HG03039 (cell line): ENCODE results near the gene ALG3.

Experiments used
- ATAC-seq: cut with Tn5 transposase; IDR thresholded peaks from one replicate; pipeline ENCODE4 v1.9.1; 2021; ENCODE audit warnings: mild to moderate bottlenecking, moderate library complexity; ENCODE audit not compliant: unreplicated experiment

ALG3 gene

DNA sequence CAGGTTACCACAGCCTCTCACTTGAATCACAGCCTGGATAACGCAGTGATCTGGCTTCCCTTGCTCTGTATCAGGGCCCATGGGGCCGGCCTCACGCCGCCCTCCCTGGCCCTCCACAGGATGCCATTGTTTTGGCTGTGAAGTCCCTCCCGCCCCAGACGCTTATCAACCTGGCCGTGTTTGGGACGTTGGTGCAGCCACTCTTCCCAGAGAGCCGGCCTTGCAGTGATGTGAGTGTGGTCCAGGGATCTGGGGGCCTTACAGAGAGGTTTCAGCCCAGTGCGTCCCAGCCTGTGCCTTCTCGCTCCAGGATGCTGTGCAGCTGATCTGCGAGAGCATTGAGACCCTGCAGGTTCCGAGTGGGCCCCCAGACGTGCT is 12.7 kb downstream of the ALG3 start:
- ATAC-seq = no peak

DNA sequence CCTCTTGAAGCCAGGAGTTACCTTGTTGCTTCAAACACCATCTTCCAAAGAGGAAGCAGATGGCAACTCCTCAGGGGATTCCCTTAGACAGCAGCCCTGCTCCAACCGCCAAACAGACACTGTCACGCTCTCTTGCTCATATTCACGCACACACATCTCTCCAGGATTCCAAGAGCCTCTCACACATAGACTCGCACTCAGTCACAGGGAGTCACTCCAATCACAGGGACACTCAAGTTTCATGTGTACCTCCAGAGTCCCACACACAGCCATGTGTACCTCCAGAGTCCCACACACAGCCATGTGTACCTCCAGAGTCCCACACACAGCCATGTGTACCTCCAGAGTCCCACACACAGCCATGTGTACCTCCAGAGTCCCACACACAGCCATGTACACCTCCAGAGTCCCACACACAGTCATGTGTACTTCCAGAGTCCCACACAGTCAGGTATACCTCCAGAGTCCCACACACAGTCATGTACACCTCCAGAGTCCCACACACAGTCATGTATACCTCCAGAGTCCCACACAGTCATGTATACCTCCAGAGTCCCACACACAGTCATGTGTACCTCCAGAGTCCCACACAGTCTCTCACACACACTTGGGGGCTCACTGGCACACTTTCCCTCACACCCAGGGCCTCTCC is 13.3 kb downstream of the ALG3 start:
- ATAC-seq = no peak

DNA sequence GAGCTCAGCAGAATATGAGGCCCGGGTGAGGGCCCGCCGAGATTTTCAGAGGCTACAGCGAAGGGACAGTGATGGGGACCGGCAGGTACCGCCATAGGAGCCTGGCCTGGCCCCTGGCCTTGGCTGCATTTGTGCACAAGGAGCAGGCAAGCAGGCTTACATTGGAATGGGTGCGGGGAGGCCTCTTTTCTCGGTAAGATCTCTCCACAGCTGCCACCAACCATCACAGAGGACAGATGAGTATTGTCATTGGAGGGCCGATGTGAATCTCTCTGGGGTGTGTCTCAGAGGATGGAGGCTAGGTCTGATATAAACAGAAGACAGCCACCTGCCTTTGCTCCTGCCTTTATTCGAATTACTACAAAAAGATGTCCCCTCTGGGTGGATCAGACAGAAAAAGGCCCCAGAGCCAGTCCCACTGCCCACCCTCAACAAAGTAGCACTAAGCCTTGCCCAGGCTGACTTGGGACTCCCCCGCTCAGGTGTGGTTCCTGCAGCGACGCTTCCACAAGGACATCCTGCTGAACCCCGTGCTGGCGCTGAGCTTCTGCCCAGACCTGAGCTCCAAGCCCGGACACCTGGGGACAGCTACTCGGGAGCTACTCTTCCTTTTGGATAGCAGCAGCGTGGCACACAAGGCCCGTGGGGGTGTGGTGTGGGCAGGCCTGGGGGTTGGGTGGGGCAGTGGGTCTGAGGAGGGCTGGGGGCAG is 13.9 kb downstream of the ALG3 start:
- ATAC-seq = no peak

DNA sequence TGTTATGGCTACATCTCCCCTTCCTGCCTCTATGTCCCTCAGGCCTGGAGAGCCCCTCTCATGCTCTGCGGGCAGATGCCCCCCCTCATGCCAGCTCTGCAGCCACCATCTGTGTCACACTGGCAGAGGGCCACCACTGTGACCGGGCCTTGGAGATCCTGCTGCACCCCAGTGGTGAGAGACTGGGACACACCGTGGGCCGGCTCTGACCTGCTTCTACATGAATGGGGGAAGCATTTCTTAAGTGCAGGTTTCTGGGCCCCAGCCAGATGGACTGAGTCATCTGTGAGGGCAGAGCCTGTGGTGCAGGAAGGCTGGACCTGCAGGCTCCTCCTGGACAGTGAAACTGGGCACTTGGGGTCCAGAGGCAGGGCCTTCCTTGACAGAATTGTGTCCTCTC is 14.5 kb downstream of the ALG3 start:
- ATAC-seq = no peak

DNA sequence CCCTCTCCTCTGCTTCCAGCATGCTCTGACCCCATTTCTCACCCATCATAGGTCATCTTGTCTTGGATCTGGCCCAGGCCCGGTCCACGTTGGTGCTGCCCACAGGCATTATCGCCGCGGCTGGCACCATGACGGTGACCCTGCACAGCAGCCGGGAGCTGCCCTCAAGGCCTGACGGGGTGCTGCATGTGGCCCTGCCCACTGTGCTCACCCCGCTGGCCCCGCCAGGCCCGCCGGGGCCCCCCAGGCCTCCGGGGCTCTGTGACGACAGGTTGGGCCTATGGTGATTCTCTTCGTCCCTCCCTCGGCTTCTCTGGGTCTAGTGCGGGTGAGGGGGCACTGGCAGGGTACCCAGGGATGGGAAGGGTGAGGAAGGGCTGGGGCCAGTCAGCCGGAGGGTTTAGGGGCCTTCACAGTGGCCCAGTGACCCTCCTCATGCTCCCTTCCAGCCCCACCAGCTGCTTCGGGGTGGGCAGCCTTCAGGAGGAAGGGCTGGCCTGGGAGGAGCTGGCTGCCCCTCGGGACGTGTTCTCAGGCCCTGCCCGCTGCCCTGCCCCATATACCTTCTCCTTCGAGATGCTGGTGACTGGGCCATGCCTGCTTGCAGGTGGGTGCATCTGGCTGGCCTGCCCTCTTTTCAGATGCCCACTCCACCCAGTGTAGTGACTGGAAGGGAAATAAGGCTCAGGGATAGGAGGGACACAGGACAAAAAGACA is 15.5 kb downstream of the ALG3 start:
- ATAC-seq = no peak

DNA sequence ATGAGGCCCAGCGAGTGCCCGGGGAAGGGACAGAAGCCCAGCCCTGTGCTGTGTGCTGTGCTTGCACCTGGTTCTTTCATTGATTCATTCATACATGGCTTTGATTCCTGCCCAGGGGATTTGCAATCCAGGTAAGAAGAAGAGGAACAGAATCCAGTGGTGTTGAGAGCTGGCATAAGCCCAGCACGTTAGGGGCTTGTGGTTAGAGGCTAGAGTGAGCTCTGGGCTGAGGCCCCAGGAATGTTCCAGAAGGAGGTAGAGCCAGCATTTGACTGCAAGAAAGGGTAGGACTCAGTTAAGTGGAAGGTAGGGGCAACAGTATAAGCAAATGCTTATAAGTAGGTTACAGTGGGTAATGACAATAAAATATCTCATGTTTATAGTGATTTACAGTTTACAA is 17.1 kb downstream of the ALG3 start:
- ATAC-seq = no peak

DNA sequence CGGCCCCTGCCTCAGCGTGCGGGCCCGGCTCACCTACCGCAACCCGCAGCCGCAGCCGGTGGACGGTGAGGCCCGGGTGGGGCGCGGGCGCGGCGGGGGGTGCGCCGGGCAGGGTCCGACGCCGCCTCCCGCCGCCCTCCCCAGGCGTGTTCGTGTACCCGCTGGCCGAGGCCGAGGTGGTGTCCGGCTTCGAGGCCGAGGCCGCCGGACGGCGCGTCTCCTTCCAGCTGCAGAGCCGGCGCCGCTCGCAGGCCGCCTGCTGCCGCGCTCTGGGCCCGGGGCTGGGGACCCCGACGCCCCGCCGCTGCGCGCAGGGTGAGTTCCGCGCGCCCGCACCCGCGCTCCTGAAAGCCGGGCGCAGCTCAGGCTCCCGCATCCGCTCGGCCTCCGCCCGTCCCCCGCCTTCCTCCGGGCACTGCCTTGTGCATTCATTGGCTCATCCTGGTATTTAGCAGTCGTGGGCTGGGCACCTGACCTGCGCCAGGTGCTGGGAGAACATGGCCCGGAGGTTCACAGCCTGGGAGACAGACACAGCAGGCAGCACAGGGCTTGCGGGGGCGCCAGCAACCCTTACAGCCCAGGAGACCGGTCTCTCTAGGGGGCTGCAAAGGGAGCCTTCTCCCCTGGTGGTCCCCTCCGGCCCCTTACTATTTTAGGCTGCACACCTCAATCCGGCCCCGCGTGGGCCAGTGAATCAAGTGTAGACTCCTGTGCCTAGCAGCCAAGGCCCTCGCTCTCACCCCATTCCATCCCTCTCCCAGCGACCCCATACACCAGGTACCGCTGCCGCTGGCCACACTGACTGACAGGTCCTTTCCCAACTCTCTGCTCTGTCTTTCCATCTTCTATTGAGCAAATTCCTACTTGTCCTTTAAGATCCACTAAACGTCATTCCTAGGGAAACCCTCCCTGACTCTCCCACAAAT is 17.9 kb downstream of the ALG3 start:
- no peak for ATAC-seq

DNA sequence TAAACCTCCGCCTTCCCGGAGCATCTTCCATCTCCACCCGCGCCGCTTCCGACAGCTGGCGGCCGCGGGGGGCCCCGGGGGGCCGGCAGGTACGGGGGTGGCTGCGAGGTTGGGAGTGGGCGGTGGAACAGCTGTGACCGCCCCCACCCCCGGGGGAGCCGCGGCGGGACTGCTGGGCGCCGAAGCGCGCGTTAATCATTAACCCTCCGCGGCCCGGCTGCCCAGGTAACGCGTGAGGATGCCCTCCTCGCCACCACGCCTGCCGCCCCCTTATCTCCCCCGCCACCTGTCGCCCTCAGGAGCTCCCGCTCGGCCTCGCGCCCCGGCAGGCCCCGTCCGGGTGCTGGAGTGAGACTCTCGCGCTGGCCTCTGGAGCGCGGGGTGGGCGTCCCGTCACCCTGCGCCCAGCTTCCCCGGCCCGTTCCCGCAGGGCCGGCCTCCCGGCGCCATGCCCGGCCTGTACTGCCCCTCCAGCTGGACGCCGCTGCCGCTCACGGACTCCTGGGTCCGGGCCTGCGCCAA is 18.6 kb downstream of the ALG3 start:
- no peak for ATAC-seq

DNA sequence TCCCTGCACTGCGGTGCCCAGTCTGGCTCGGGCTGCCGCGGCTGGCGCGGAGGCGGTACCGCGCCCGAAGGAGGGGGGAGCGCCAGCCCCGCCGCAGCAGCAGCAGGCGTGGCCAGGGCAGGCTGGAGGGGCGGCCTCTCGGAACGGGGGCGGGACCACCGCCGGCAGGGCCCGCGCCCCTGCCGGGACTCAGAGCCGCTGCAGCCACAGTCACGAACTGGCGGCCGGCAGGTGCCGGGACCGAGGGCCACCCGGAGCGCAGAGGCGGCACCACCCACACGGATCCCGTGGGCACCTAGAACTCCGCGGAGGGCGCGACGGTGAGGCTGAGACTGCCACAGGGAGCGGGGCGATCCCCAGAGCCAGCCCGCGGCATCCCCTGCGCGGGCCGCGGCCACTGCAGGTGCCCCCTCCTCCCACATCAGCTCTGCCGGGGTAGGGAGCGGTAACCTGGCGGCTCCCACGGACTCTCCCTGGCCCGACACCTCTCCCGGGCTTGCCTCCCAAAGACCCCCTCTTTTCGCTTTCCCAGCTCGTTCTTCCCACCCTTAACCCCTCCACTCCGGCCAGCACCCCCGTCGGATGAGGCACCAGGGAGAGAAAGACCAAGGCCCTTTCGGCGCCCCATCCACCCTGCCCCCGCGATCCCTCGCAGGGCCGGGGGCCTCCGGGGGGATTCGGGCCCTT is 19.2 kb downstream of the ALG3 start, which contains the start of gene VWA5B2:
Gene VWA5B2, plus strand, starts transcription at position 192 of the 687 bp plus-strand sequence. CDS start 944 bp downstream, outside the sequence.
- no peak for ATAC-seq

DNA sequence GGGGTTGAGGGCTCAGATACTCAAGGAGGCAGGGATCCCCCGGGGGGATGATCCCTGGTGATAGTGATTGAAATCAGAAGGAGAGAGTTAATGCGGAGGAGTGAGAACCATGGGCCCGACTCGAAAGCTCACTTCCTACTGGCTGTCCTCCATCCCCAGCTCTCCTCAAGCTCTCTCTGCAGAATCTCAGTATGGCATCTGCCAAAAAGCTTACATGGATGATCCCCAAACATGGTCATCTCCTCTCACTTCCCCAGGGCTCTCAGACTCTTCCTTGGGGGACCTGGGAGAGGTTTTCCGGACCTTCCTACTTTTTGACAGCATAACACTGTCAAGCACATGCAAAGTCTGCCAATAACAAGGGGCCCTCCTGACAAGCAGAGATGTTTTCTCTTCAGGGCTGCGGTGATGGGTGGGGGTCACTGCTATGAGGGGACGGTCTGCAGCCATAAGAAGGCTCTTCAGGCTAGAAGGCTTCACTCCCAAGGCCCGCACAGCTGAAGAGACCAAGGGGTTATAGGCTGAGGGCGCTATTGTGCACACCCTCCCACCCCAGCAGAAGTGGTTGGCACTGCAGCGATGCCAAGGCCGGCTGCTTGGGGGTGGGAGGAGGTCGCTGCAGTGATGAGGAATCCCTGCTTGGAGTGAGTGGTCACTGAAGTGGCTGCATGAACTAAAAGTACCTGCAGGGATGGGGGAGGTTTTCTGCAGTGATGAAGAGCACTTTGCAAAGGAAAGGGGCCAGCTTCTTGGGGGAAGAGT is 20.2 kb downstream of the ALG3 start:
- ATAC-seq = no peak

DNA sequence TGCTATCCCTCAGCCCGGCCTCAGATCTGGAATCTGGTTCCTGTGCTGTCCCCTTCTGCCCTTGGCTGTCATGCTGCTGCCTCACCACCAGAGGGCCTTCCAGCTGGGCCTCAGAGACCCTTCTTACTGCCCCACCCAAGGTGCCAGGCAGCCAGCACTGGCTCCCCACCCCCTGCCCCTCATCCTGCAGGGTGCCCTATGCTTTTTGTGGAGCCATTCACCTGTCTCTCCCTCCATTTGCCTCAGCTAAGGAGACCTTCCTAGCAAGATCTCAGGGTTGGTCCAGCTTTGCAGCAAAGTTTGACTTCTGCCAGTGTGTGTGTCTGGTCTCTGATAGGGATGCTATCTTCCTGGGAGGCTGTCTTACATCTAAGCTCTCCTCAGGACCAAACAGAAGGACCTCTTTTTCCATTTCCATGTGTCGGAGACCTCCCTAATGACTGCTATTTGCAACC is 21.3 kb downstream of the ALG3 start:
- ATAC-seq = no peak

DNA sequence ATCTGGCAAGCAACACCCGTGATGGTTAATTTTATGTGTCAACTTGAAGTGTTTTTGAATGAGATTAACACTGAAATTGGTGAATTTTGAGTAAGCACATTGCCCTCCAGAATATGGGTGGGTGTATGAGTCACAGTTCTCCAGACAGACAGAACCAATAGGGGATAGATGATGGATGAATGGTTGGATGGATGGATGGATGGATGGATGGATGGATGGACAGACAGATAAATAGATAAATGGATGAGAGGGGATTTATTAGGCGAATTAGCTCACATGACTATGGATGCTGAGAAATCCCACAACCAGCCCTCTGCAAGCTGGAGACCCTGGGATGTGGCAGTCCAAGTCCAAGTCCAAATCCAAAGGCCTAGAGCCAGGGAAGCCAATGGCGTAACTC is 24.8 kb downstream of the ALG3 start:
- no peak for ATAC-seq

DNA sequence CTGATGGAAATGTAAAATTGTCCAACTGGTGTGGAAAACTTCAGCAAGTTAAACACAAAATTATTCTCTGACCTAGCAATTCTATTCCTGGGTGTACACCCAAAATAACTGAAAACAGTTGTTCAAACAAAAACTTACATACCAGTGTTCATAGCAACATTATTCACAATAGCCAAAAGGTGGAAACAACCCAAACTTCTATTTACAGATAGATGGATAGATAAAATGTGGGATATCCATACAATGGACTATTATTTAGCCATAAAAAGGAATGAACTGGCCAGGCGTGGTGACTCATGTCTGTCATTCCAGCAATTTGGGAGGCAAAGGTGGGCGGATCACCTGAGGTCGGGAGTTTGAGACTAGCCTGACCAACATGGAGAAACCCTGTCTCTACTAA is 26.2 kb downstream of the ALG3 start:
- no peak for ATAC-seq

DNA sequence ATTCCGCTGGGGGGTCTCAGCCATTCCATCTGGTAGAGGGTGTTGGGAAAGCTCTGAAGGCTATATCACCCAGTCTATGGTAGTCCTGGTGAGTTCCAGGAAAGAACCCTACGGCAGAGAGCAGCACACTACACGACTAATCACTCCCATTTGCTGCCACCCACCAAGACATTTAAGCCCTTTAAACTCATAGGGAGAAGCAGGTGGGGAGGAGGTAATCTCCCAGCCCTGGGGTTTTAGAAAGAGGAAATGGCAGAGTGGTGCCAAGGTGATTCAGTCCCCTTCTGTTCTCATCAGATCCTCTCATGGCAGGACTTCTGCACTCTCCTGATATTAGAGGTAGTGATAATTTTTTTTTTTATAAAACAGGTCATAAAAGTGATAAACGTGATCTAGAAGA is 29.9 kb downstream of the ALG3 start:
- no peak for ATAC-seq

DNA sequence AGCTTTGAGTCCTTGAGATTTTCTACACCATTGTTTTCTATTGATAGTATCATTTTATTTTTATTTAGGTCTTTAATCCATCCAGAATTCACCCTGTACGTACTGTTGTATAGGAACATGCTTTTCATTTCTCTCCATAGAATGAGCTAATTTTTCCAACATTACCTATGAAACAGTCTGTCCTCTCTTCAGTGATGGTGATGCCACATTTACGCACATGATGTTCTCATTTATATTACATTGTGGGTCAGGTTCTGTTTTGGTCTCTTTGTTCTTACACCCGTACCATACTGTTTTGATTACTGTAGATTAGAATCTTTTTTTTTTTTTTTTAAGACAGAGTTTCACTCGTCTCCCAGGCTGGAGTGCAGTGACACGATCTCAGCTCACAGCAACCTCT is 37.0 kb downstream of the ALG3 start:
- no peak for ATAC-seq

DNA sequence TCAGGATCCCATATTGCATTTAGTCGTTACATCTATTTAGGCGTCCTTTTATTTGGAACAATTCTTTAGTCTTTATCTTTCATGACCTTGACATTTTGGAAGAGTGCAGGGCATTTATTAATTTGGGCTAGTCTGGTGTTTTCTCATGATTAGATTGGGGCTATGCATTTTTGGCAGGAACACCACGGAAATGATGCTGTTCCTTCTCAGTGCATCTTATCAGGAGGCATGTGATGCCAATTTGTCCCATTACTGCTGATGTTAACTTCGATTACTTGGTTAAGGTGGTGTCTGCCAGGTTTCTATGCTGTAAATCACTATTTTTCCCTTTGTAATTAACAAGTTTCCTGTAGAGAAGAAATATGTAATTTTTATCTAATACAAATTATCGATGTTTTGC is 37.5 kb downstream of the ALG3 start:
- ATAC-seq = no peak

DNA sequence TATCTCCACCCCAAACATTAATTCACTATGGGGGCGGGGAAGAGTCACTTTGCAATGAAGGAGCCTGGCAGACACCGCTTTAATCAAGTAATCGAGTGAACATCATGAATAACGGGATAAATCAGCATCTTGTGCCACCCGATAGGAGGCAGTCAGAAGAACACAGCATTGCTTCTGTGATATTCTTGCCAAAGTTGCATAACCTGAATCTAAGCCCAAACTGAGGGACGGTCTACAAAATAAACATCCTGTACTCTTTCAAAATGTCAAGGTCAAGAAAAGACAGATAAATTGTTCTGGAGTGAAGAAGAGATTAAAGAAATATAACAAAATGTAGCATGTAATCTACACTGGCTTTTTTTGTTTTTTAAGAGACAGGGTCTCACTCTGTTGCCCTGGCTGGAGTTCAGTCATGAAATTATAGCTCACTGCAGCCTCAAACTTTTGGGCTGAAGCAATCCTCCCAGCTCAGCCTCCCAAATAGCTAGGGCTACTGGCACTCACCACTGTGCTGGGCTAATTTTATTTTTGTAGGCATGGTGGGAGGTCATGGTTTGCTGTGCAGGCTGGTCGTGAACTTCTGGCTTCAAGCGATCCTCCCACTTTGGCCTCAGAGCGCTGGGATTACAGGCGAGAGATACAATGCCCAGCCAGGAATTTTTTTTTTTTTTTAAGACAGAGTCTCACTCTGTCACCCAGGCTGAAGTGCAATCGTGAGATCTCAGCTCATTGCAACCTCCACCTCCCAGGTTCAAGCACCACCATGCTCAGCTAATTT is 39.4 kb downstream of the ALG3 start:
- ATAC-seq = no peak

DNA sequence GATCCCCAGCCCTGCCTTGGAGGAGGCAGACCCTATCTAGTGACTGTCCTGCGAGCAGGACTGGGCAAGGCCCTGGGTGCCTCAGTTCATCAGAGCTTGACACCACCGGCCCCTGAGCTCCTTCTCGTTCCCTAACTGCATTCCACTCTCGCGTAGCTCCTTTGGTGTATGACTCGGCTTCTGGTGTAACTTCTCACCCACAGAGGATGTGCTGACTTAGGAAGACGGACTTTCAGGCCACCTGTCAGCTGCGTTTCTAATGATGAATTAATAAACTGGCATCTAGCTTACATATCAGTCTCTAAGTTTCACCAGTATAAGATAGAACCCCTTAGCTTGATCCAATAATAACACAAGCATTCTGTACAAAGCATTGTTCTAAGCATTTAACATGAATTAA is 45.2 kb downstream of the ALG3 start:
- no peak for ATAC-seq

DNA sequence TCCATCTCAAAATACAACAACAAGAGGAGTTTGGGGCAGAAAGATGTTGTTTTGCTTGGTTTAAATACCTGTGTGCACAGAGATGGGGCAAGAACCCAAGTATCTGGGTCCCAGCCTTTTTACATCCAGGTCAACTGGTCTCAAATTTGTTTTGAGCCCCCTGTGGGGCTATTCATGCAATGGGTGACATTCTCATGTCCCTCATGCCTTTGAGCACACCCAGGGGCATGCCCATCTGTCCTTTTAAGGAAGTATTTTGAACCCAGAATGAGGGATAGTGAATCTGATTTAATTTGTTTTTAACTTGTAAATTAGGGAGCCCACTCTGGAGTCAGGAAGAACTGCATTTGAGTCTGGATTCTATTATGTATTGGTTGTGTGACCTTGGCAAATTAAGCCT is 47.9 kb downstream of the ALG3 start:
- no peak for ATAC-seq
